Glomerular endothelial cell (primary cell): ENCODE data around the gene JAZF1. TPM values are rescaled to one million over a fixed set of nuclear protein-coding genes. Genes with fewer than 3 reads are reported as not detected.

Source experiments
- DNase-seq: peaks from one replicate; pipeline ENCODE4 v3.0.0-alpha.2; 2011; ENCODE audit warnings: low read depth, low spot score; ENCODE audit errors: extremely low read depth
- total RNA-seq: library from RNA; depleted of rRNA; stranded (reverse); fragments of >200 nt; gene quantifications from 2 replicates; pipeline ENCODE4 v1.2.3, GENCODE V29; 2015

The JAZF1 gene
- total RNA-seq, 1 donor from 2014 or later, result 8.9 TPM

GRCh38 chr7:27992755-27993493, 187.7 kb downstream of the JAZF1 start:
- no peak for DNase-seq

GRCh38 chr7:27992097-27992496, 188.5 kb downstream of the JAZF1 start:
- DNase-seq, result no peak

GRCh38 chr7:27991006-27991528, 189.5 kb downstream of the JAZF1 start:
- DNase-seq, result no peak

GRCh38 chr7:27976531-27976930, 204.1 kb downstream of the JAZF1 start:
- DNase-seq, result no peak

- no peak for DNase-seq
These were observed 207.0 kb downstream of the JAZF1 start for GRCh38 chr7:27973625-27974024.

GRCh38 chr7:27972276-27972675, 208.3 kb downstream of the JAZF1 start:
- DNase-seq, result no peak

- no peak for DNase-seq
These were observed 209.3 kb downstream of the JAZF1 start for GRCh38 chr7:27971171-27971812.

- DNase-seq, result no peak
These were observed 210.2 kb downstream of the JAZF1 start for GRCh38 chr7:27970350-27970749.

GRCh38 chr7:27969346-27969745, 211.2 kb downstream of the JAZF1 start:
- DNase-seq, result no peak

GRCh38 chr7:27967639-27968038, 213.0 kb downstream of the JAZF1 start:
- DNase-seq, result no peak

- DNase-seq, result no peak
These were observed 214.3 kb downstream of the JAZF1 start for GRCh38 chr7:27966219-27966780.

GRCh38 chr7:27965650-27966049, 214.9 kb downstream of the JAZF1 start:
- DNase-seq, result no peak

- DNase-seq, result no peak
These were observed 215.8 kb downstream of the JAZF1 start for GRCh38 chr7:27964820-27965219.

- no peak for DNase-seq
These were observed 217.5 kb downstream of the JAZF1 start for GRCh38 chr7:27963056-27963455.

GRCh38 chr7:27962273-27962672, 218.3 kb downstream of the JAZF1 start:
- DNase-seq, result no peak

- no peak for DNase-seq
These were observed 219.3 kb downstream of the JAZF1 start for GRCh38 chr7:27961255-27961654.

- DNase-seq, result no peak
These were observed 220.2 kb downstream of the JAZF1 start for GRCh38 chr7:27960415-27960814.

GRCh38 chr7:27958933-27959548, 221.6 kb downstream of the JAZF1 start:
- DNase-seq, result no peak

GRCh38 chr7:27955596-27955995, 225.0 kb downstream of the JAZF1 start:
- DNase-seq, result no peak

GRCh38 chr7:27955011-27955410, 225.6 kb downstream of the JAZF1 start:
- no peak for DNase-seq

GRCh38 chr7:27953777-27954176, 226.8 kb downstream of the JAZF1 start:
- no peak for DNase-seq
